Measurements from ENCODE around the gene TMEM198.

The TMEM198 gene

DNA sequence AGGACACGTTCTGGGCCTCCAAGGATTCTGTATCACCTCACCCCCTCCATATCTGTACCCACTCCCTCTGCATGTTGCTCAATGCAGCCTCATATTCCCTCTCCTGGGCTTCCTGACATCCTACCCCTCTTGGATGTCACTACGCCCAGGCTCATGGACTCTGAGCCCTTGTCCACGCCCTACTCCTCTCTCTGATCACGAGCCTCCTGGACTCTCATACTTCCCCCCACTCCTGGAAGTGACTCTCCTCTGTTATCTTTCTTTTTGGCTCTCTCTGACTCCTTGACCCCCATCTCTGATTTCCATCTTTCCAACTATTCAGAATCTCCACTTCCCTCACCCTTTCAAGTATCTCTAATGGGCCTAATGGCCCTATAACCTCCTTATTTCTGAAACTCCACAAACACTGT lies 2.1 kb downstream of the TMEM198 start:
- DNase-seq = no peak

GRCh38 chr2:219547621-219548020 lies 3.8 kb downstream of the TMEM198 start:
- DNase-seq = no peak

- no peak for DNase-seq
These were observed 5.2 kb downstream of the TMEM198 start for GRCh38 chr2:219548990-219549389.

DNA sequence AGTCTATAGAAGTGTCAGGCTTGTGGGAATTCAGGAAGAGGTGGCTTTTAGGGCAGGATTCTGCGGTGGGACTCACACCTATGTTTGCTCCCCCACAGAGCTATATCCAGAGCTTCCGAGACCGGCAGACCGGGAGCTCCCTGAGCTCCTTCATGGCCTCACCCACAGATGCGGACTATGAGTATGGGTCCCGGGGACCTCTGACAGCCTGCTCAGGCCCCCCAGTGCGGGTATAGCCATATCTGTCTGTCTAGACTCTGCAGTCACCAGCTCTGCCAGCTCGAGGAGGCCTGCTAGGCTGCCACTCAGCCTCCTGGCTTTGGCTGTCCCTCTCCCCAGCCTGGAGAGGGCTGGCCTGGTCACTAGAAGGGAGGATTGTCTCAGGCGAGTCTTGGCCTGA lies 5.8 kb downstream of the TMEM198 start:
- no peak for DNase-seq

DNA sequence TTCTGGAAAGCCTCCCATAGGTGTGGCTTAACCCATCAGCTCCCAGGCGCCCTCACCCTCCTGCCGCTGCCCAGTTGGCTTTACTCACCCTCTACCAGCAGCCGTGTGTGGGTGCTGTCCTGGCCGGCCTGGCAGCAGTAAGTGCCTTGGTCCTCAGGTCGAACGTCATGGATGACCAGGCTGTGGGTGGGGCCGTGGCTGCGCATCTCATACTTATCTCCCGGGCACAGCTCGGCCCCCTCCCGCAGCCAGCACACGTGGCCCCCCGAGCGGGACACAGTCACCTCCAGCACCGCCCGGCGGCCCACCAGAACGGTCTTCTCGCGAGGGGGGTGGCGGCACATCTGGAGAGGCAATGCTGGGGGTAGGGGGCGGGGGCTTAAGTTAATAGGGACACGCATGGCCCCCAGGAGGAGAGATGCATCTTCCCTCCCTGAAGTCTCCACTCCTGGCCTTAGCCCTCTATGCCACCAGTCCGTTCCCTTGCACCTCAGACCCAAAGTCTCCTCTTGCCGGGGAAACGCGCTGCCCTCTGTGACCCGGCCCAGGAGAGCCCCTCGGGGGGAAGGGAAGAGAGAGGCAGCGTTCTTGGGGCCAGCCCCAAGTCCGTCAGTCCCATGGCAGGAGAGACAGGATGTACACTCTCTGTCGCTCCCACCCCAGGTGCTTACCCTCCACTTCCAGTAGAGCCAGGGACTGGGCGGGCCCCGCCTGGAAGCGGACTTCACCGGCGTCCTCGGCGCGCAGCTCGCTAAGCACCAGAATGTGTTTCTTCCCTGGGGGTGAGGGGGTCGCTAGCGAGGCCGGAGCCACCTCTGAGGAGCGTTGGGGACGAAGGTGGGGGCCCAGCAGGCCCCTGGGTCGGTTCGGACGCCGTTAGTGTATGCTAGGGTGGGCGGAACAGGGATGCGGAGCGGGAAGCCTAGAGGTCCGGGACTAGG lies 7.9 kb downstream of the TMEM198 start:
- DNase-seq = no peak

DNA sequence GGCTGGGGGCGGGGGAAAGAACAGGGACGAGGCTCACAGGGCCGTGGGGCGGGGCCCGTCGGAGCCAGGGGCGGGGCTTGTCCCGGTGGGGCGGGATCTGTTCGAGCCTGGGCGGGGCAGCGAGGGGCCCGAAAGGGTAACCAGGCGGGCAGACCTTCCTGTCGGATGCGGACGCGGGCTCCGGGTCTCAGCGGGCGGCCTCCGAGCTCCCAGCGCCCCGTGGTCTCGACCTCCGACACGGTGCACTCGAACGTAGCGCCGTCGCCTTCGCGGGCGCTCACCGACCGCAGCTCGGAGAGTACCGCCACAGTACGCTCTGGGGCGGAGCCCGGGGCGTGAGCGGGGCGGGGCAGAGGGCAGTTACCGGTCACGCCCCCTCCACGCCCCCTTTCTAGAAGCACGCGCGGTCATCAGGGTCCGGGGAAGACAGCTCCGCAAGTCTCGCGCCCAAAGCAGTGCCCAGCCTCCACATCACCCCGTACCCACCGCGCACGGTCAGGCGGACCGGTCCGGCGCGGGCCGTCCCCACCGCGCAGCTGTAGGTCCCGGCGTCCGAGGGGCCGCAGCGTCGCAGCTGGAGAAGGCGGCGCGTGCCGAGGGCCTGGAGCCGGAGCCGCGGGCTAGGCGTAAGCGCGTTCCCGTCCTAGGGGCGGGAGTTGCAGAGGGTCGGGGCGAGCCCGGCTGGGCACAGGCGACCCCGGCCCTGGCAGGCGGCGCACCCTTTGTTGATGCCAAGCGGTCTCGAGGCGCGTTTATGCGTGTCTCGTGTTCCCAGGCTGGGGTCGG lies 8.7 kb downstream of the TMEM198 start:
- DNase-seq = peak; percentile 92

- DNase-seq = no peak
These were observed 9.3 kb downstream of the TMEM198 start for GRCh38 chr2:219553168-219553417.

DNA sequence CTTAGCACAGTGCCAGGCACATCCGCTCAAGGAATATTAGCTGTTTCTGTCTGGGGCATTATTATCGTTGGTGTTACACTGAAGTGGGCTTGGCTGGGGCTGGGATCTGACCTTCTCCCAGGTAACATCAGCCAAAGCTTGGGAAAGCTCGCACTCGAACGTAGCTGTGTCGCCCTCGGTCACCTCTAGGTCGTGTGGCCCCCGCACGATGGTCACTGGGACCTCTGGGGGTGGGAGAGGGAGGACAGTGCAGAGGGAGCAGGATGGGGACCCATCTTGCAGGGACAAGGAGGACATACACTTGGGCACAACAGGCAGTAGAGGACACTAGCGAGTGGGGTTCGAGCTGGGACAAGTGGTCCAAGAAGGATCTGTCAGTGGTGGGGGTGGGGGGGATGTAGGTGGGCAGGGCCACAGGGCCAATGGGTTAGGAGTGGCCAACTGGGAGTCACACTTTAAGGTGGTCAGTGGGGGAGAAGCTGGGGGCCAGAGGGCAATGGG lies 9.7 kb downstream of the TMEM198 start:
- no peak for DNase-seq

DNA sequence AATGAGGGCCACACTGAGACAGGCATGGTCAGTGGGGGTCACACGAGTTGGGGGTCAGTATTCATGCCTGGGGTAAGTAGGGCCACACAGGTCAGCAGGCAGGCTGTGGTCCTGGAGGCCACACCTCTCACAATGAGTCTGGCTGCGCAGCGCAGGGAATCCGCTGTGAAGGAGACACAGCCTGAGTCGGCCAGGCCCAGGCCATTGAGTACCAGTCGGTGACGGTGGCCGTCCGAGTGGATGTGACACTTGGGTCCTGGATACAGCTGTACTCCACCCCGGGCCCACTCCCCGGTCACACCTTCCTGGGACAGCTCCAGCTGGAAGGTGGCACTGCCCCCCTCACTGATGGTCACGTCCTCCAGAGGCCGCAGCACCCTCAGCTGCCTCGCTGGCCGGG lies 10.5 kb downstream of the TMEM198 start:
- no peak for DNase-seq

DNA sequence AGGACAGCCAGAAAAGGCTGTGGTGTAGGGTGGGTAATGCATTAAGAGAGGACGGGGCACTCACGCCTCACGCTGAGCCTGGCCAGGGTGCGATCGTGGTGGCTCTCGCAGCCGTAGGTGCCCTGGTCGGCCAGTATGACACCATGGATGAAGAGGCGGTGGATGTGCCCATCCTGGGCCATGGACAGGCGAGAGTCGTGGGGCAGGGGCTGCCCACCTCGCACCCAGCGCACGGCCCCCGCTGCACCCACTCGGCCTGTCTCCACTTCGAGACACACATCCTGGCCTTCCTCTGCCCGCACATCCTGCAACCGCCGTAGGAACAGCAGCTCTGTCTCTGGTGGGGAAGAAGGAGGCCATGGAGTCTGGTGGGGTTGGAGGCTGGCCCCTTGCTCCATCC lies 12.1 kb downstream of the TMEM198 start:
- DNase-seq = no peak

GRCh38 chr2:219556413-219556812 lies 12.6 kb downstream of the TMEM198 start:
- DNase-seq = no peak

DNA sequence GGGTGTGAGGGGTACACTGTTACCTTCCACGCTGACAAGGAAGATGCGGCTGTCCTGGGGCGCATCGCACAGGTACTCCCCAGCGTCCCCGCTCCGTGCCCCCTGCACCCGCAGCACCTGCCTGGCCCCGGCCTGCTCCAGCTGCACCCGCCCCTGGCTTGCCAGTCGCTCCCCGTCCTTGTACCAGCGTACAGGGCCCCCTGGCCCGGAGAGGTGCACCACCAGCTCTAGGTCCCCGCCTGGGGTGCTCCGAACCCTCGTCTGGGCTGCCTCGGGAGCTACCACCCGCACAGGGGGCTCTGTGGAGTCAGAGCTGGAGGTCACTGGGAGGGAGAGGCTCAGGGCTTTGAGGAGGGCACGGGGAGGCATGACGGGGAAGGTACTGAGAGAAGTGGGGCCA lies 13.5 kb downstream of the TMEM198 start:
- no peak for DNase-seq

DNA sequence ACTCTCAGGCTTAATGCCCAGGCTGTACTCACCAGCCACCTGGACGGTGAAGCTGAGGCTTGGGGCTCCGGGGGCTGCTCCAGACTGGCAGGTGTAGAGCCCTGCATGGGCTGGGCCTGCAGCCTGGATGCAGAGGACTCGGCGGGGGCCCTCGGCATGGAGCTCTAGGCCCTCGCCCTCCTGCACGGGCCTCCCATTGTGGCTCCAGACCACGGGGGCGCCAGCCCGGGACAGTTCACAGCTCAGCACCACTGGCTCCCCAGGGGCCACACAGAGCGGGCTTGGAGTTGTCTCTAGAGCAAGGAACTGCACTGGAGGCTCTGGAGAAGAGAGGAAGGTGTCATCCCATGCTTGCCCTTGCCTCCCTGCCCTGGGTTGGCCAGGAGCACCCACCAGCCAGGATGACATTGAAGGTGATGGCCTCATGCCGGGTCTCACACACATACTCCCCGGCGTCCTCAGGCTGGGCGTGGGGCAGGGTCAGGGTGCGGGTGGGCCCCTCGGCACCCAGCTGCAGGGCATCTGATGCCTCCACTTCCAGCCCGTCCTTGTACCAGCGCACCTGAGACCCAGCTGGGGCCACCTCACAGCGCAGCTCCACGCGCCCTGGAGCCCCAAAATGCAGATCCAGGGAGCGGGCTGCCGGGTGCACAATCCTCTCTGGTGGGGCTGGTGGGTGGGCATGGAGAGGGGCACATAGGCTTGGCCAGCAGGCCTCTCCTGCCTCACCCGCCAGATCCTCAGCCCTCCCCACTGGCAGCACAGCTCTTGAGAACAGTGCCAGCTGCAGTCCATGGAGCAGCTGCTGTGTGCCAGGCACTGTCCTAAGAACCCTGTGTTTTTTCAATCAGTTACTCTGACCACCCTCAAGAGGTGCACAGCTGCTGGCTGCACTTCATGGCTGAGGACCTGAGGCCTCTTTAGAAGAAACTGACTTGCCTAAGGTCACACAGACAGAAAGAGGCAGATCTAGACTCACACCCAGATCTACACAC lies 14.3 kb downstream of the TMEM198 start:
- DNase-seq = no peak

DNA sequence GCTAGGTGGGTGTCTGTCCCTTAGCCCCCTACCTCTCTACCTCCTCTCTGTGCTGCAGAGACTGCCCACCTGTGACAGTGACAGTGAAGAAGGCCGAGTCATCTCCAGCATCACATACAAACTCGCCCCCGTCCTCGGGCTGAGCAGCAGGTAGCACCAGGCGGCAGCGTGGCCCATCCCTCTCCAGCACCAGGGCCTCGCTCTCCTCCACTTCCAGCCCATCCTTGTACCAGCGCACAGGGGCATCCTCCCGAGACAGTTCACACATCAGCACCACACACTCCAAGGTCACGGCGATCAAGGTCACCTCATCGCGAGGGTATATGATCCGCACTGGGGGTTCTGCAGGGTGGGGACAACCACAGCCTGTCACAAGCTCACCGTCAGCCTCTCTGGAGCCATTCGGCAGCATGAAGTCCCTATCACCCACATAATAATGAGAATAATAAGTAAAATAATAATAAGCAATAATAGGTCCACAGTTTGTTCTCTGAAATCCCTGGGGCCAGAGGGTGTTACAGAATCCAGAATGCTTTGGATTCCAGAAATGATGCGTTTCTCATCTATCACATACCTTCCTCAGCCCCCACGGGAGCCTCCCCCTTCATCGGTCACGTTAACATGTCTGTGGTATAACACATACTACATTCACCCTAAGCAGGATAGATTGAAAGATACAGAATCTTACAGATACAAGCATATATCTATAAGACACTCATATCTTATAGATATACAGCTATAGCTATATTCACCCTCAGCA lies 15.5 kb downstream of the TMEM198 start:
- no peak for DNase-seq

DNA sequence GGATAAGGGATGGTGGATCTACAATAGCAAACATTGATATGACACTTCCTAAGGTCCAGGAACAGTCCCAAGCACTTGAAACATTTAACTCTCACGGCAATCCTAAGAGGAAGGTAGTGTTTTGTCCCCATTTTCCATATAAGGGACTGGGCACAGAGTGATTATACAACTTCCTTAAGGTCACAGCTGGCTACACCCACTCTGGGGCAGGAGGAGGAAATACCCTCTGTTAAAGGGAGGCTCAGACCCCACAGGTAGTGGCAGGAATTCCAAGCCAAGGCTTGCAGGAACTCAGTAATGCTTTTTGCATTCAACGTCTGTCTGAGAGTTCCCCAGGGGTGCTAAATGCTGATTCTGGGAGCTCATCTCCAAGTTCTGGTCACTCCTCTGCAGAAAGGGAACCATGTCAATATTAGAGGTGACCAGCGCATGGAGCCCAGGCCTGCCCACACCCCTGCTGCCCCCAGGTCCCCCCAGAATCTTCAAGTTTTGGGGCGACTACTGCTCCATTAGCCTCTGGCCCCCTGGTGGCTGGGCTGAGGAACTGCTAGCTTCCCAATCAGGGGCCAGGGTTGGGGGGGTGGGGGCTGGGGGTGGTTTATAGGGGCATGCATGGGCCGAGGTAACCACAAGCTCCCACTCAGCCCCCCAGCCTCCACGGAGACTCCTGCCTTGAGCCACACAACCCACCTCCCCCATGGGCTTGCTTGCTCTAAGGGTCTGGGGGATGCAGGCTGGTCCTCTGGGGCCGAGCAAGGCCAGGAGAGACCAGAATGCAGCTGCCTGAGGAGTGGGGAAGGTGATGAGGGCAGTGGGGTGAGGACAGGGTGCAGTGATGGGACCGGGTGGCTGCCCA lies 16.4 kb downstream of the TMEM198 start:
- no peak for DNase-seq

GRCh38 chr2:219560893-219561178 lies 17.0 kb downstream of the TMEM198 start:
- no peak for DNase-seq

DNA sequence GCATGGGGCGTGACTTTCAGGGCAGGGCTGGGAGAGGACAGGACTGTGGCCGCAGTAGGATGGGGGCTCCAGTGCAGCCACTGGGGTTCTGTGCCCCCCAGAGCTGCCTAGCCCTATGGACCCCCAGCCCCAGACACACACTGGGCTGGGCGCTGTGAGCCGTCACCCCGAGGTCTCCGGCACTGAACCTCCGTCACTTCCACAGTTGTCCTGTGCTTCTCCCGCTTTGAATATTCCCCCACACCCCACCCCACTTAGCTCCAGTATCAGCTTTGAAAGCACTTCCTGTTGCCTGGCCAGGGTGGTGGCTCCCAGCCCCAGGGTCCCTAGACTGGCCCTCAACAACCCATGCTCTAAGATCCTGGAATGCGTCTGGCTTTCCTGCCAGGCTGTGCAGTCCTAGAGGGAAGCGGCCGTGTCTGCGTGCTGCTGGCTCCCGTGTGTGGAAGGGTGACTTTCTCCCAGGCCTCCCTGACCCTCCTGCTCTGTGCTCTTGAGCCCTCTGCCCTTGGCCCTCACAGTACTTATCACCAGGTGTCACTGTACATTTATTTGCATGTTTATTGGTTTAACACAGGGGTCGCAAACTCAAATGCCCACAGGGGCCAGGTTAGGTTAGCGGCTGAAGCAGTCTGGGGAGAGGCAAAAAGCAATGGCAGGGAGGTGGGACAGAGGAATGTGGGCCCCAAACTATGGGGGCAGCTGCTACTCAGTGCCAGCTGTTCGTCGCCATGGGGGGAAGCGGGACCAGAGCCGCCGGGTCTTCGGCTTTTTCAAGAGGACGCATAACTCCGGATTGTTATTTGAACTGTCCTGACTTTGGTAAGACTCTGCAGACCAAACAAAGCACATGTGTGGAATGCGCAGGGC lies 17.6 kb downstream of the TMEM198 start:
- no peak for DNase-seq

- no peak for DNase-seq
These were observed 18.5 kb downstream of the TMEM198 start for GRCh38 chr2:219562049-219563020.
